ENCODE data around the gene ATP8B3. TPM values are rescaled to one million over a fixed set of nuclear protein-coding genes. Genes with fewer than 3 reads are reported as not detected.
A peak's percentile ranks its signal among the peaks of the same experiment; 100 is the strongest.

Gene ATP8B3
- total and polyA plus RNA-seq, 2 of the 13 experiments (the other 11 are each of a cell fraction or from before 2014, with no cell fraction given), result 2.6 to 5.9 TPM

DNA sequence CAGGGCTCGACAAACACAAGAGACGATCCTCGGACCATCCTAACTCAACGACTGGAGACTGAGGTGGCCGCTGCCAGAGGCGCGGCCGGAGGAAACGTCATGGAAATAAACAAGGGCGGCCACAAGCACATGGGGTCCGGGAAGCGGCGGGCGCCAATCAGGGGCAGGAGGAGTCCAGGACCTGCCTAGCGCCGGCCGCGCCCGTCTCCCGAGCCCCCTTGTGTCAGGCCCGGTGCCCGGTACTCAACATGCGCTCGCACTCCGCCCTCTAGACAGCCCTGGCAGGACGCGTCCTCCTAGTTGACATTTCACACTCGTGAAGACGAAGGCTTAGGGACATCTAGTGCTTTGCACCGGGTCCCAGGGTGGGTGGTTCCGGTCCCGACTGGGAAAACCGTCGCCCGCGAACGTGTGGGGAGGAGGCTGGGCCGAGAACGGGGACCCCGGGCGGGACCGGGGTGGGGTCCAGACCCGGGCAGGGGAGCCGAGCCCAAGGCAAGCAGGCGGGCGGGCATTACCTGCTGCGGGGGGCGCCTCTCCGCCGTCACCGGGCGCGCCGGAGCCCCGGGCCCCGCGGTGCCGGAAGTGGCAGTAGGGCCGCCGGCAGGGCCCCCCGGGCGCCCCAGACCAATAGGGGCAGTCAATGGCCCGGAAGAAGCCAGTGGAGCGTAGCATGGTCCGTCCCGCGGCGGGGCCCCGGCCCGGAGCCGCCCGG is 35.8 kb upstream of the ATP8B3 start (continued):
- TF ChIP-seq ZNF609 (CRISPR knock-in tag; IDR thresholded peaks at IDR 0.05; ENCODE audit: borderline replicate concordance), result no peak
- TF ChIP-seq ZSCAN22 (CRISPR knock-in tag; IDR thresholded peaks at IDR 0.05), result no peak
- no peak for TF ChIP-seq BCL3 (CRISPR knock-in tag; IDR thresholded peaks at IDR 0.05)
- no peak for TF ChIP-seq SSRP1 (CRISPR knock-in tag; IDR thresholded peaks at IDR 0.05)
- no peak for TF ChIP-seq ARID5B (CRISPR knock-in tag; IDR thresholded peaks at IDR 0.05)
- TF ChIP-seq TOE1 (CRISPR knock-in tag; IDR thresholded peaks at IDR 0.05), result no peak
- no peak for TF ChIP-seq ZNF432 (CRISPR knock-in tag; IDR thresholded peaks at IDR 0.05; ENCODE audit: borderline replicate concordance)
- no peak for TF ChIP-seq NFE2L2 (IDR thresholded peaks at IDR 0.05; ENCODE audit: low read length)
- no peak for TF ChIP-seq SNRNP70 (IDR thresholded peaks at IDR 0.05; ENCODE audit: low read depth, low read length)
- peak; percentile 64 for TF ChIP-seq CREM (IDR thresholded peaks at IDR 0.05)
- TF ChIP-seq CREM (CRISPR knock-in tag; IDR thresholded peaks at IDR 0.05), result no peak
